GM21390 (cell line): ENCODE measurements around the gene ARHGAP20.

Experiments used
- ATAC-seq: cut with Tn5 transposase; IDR thresholded peaks from one replicate; pipeline ENCODE4 v1.9.1; 2021; ENCODE audit not compliant: unreplicated experiment

The ARHGAP20 gene

DNA sequence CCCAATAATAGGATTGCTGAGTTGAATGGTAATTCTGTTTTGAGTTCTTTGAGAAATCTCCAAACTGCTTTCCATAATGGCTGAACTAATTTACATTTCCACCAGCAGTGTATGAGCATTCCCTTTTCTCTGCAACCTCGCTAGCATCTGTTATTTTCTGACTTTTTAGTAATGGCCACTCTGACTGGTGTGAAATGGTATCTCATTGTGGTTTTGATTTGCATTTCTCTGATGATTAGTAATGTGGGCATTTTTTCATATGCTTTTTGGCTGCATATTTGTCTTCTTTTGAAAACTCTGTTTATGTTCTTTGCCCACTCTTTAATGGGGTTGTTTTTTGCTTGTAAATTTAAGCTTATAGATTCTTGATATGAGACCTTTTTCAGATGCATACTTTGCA is 185.1 kb downstream of the ARHGAP20 start:
- no peak for ATAC-seq
